GM12878 (cell line): ENCODE data around the gene NELL1. TPM values are rescaled to one million over a fixed set of nuclear protein-coding genes. Genes with fewer than 3 reads are reported as not detected.
A peak's percentile ranks its signal among the peaks of the same experiment; 100 is the strongest.

Experiments
- ATAC-seq: fragments of 200-7000 bp; cut with Tn5 transposase; 3 replicates; pipeline ENCODE4 v1.9.1; 2020; ENCODE audit warnings: mild to moderate bottlenecking, moderate library complexity
- BruUV-seq: library from RNA; stranded (reverse); fragments of 400-500 nt; replicated peaks from 2 replicates; lab custom pipeline; 2021; lab: Mats Ljungman, UMichigan
- CTCF ChIA-PET: fragments of 300-600 bp; sonication (Branson Sonifier 250); formaldehyde crosslinking; extraction: SDS; loops from one replicate; lab custom pipeline; 2021; ENCODE audit warnings: inconsistent platforms; lab: Yijun Ruan, JAX
- POLR2A ChIA-PET: fragments of 350-600 bp; formaldehyde crosslinking; extraction: SDS; loops from one replicate; lab custom pipeline; 2021; ENCODE audit warnings: inconsistent platforms; lab: Charles Lee
- RAD21 ChIA-PET: fragments of 300-600 bp; sonication (Branson Sonifier 250); formaldehyde crosslinking; loops from one replicate; lab custom pipeline; 2023; ENCODE audit warnings: antibody characterized with exemption; ENCODE audit not compliant: unreplicated experiment; lab: Charles Lee
- SMC1A ChIA-PET: fragments of 300-600 bp; sonication (Branson Sonifier 250); formaldehyde crosslinking; loops from one replicate; lab custom pipeline; 2023; ENCODE audit not compliant: unreplicated experiment, uncharacterized antibody; lab: Charles Lee
- DNase-seq: peaks from one replicate; pipeline ENCODE4 v3.0.0-alpha.2; 2011; ENCODE audit warnings: low read depth, low spot score
- FAIRE-seq: peaks from 3 replicates; lab custom pipeline; 2011; peaks lifted over from hg19 to GRCh38; lab: Jason Lieb, UNC
- H2AFZ ChIP-seq: 2 replicates; pipeline ENCODE4 v1.6.0; 2011; ENCODE audit warnings: low read depth, low read length, control low read depth; ENCODE audit not compliant: control insufficient read depth
- H3K27ac ChIP-seq: 2 replicates; pipeline ENCODE4 v1.5.1; 2011; ENCODE audit warnings: control low read depth; ENCODE audit not compliant: control insufficient read depth, insufficient read depth
- H3K27me3 ChIP-seq, 2 experiments: replicated peaks in 1 of 2; 2 replicates each; pipeline versions ENCODE4 v1.6.0 to v1.6.1; 2011; ENCODE audit warnings: low read length in 1 of 2; ENCODE audit not compliant: control insufficient read depth in 2 of 2, insufficient read depth in 2 of 2
- H3K36me3 ChIP-seq, 2 experiments: 2 replicates each; pipeline ENCODE4 v1.5.1; 2011; ENCODE audit warnings: low read length in 1 of 2; ENCODE audit not compliant: control insufficient read depth in 2 of 2, insufficient read depth in 2 of 2
- H3K4me1 ChIP-seq: 2 replicates; pipeline ENCODE4 v1.6.1; 2011; ENCODE audit warnings: mild to moderate bottlenecking, low read length, moderate library complexity, mixed read lengths; ENCODE audit not compliant: control insufficient read depth, insufficient read depth
- H3K4me2 ChIP-seq: 2 replicates; pipeline ENCODE4 v1.6.0; 2011; ENCODE audit warnings: control low read depth; ENCODE audit not compliant: control insufficient read depth, insufficient read depth
- H3K4me3 ChIP-seq: fragments of 200-600 bp; sonication (generic); 2 replicates; pipeline ENCODE4 v1.5.1; 2016
- H3K79me2 ChIP-seq: 2 replicates; pipeline ENCODE4 v1.6.0; 2011; ENCODE audit warnings: low read length; ENCODE audit not compliant: control insufficient read depth, insufficient read depth
- H3K9ac ChIP-seq: 2 replicates; pipeline ENCODE4 v1.8.0; 2011; ENCODE audit warnings: low read length, control low read depth, mixed read lengths; ENCODE audit not compliant: control insufficient read depth, insufficient read depth
- H3K9me3 ChIP-seq: replicated peaks from 3 replicates; pipeline ENCODE4 v1.5.1; 2011; ENCODE audit warnings: mild to moderate bottlenecking, low read length; ENCODE audit not compliant: control insufficient read depth, insufficient read depth
- H4K20me1 ChIP-seq: 2 replicates; pipeline ENCODE4 v1.6.0; 2011; ENCODE audit not compliant: control insufficient read depth, insufficient read depth
- ATF7 ChIP-seq: fragments of 450-650 bp; IDR thresholded peaks from 2 replicates; pipeline ENCODE4 v1.6.1; 2016; ENCODE audit warnings: low read depth, mild to moderate bottlenecking
- MEF2B ChIP-seq: fragments of 450-650 bp; IDR thresholded peaks from 2 replicates; pipeline ENCODE4 v1.6.1; 2018; ENCODE audit warnings: mild to moderate bottlenecking, moderate library complexity; ENCODE audit not compliant: partially characterized antibody, poor library complexity, severe bottlenecking
- SMAD1 ChIP-seq: fragments of 450-650 bp; IDR thresholded peaks from 2 replicates; pipeline ENCODE4 v1.6.1; 2018; ENCODE audit warnings: mild to moderate bottlenecking, low read depth; ENCODE audit not compliant: partially characterized antibody
- SMAD5 ChIP-seq: IDR thresholded peaks from 2 replicates; pipeline ENCODE4 v1.6.1; 2016; ENCODE audit warnings: antibody characterized with exemption, low read depth
- SMARCA5 ChIP-seq: fragments of 450-650 bp; IDR thresholded peaks from 2 replicates; pipeline ENCODE4 v1.6.1; 2017; ENCODE audit warnings: mild to moderate bottlenecking
- WGBS: methylation state at CpG from one replicate; pipeline ENCODE4 v1.1.6; 2016; ENCODE audit warnings: low lambda C conversion rate; ENCODE audit not compliant: insufficient replicate concordance, insufficient coverage; ENCODE audit errors: missing lambda C conversion rate; 5-methylcytosine and 5-hydroxymethylcytosine counted together
- in situ Hi-C: fragments of 300-500 bp; cut with MboI; formaldehyde crosslinking; loops from 9 replicates; pipeline ENCODE4 v1.14.3; 2018; ENCODE audit warnings: mixed read lengths
- intact Hi-C: fragments of 100-400 bp; cut with micrococcal nuclease; formaldehyde crosslinking; loops from one replicate; pipeline ENCODE4 v1.14.2; 2022; ENCODE audit not compliant: unreplicated experiment
- polyA plus RNA-seq, 11 experiments: library from polyadenylated mRNA; depleted of rRNA in 4 of 11; unstranded in 6 of 11; stranded (reverse) in 5 of 11; fragments of >200 nt; fragmentation: Nextera tagmentation in 4 of 11; fragmentation: Illumina TruSeq in 1 of 11; extraction: Ambion mirVana in 4 of 11; extraction: Trizol in 1 of 11; gene quantifications; 1 replicate in 1 of 11; 2 replicates in 10 of 11; pipeline versions ENCODE4 v1.2.1 to v1.2.3, GENCODE V29; 2011 to 2016; ENCODE audit warnings: inconsistent platforms in 2 of 11, missing spikeins in 2 of 11, low read depth in 1 of 11
- total RNA-seq, 4 experiments: library from RNA; depleted of rRNA in 3 of 4; stranded (reverse); fragments of >200 nt in 3 of 4; fragmentation: Illumina TruSeq in 1 of 4; extraction: Trizol in 1 of 4; gene quantifications; 2 replicates each; pipeline versions ENCODE4 v1.2.1 to v1.2.3, GENCODE V29; 2013 to 2021

NELL1 gene
- total and polyA plus RNA-seq, 10 of the 15 experiments (the other 5 are each of a cell fraction or from before 2014, with no cell fraction given) = 0.02 to 0.12 TPM; not detected in 8

DNA sequence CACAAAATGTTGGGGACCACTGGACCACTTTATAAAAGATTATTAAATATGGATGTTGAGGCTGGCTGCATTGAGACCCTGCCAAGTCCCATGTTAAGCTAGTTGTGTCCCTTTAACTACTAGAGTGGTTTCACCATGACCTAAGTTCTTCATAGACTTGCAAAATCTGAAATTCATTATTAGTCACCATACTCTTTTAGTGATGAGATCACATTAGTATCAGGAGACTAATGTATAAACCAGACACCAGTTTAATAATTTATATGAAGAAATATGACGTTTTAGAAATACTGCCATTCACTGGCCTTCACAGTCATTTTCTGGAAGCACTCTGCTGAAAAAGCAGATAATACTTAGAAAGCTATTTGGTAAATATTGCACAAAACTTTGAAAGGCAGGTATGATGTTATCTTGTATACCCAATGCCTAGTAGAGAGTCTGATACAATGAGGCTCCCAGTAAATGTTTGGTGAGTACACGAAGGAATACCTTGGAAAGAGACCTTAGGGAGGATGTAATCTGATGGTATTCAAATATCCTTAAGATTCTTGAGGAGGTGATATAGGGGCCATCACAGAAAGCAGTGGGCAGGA, 795.3 kb downstream of the NELL1 start:
- no peaks in the 10 kb centered on the region for H3K36me3 ChIP-seq
- FAIRE-seq (no peak), ATAC-seq (peak; percentile 87), DNase-seq (no peak)
- no peak overlapping the region for H2AFZ ChIP-seq
- in situ Hi-C loops (no loop called here), intact Hi-C loops (no loop called here)
- TF ChIP-seq MEF2B (no peak), ATF7 (peak; percentile 70; the same call in 1 of the 2 replicates), SMARCA5 (0 out of 2 replicates have a peak, but pooled peaks have one; percentile 20)
- ChIA-PET CTCF (interaction anchor here (0.6 to 1.0 kb wide), 3 partner anchors 10 to 91 kb away, joined by 3 to 4 read pairs (median 3); no protein-coding TSS in a partner anchor), SMC1A (interaction anchor here (1.1 to 2.4 kb wide), 5 partner anchors 10 to 47 kb away, joined by 3 to 6 read pairs (median 3); no protein-coding TSS in a partner anchor), POLR2A (no interaction called here), RAD21 (interaction anchor here (0.7 to 1.5 kb wide), 4 partner anchors 10 to 259 kb away, joined by 3 to 6 read pairs (median 4); no protein-coding TSS in a partner anchor)
- no peak overlapping the region for H3K27ac ChIP-seq
- no peaks in the 10 kb centered on the region for H4K20me1 ChIP-seq
- WGBS = 3% methylated on average over 2 of the region's 2 CpGs
- no peaks in the 10 kb centered on the region for H3K27me3 ChIP-seq
- BruUV-seq = no TSS peak
- H3K4me1 ChIP-seq = no peaks in the 10 kb centered on the region
- no peak overlapping the region for H3K4me2 ChIP-seq
- H3K9me3 ChIP-seq = no peaks in the 10 kb centered on the region
- no peaks in the 10 kb centered on the region for H3K79me2 ChIP-seq
- no peak overlapping the region for H3K4me3 ChIP-seq
- no peak overlapping the region for H3K9ac ChIP-seq

DNA sequence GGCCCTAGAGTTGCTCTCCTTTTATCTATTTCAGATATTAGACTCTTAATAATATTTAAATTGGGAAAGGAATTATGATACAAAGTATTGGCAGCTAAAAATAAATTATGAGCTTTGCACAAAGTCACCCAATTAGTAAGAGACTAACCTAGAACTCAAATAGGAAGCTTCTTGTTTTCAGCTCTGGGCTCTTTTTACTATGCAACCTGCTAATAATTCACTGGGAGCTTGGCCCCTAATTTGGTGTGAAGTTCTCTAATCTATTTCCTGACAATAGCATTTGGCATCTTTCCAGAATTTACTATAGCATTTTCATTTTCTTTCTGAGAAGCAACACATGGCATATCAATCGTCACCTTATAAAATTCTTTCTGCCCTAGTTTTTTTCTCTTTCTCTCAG, 795.8 kb downstream of the NELL1 start:
- CTCF ChIA-PET = interaction anchor here (0.9 kb wide), 1 partner anchor 10 kb away, joined by 4 read pairs; no protein-coding TSS in a partner anchor
- in situ Hi-C loops = no loop called here
- Histone ChIP-seq H3K9ac (no peak overlapping the region), H4K20me1 (no peaks in the 10 kb centered on the region), H3K79me2 (no peaks in the 10 kb centered on the region), H3K36me3 (no peaks in the 10 kb centered on the region), H3K4me2 (no peak overlapping the region), H3K27ac (no peak overlapping the region), H3K9me3 (no peaks in the 10 kb centered on the region), H3K27me3 (no peaks in the 10 kb centered on the region), H3K4me3 (no peak overlapping the region), H3K4me1 (no peaks in the 10 kb centered on the region), H2AFZ (no peak overlapping the region)
- DNase-seq = no peak
- RAD21 ChIA-PET = interaction anchor here (0.7 to 1.5 kb wide), 4 partner anchors 10 to 260 kb away, joined by 3 to 6 read pairs (median 4); no protein-coding TSS in a partner anchor
- TF ChIP-seq SMAD1 (peak; percentile 69), SMAD5 (no peak)
- FAIRE-seq = no peak
- BruUV-seq = no TSS peak
- ATAC-seq = peak; percentile 77
- intact Hi-C loops = no loop called here
- SMC1A ChIA-PET = interaction anchor here (1.1 to 2.4 kb wide), 6 partner anchors 9 to 48 kb away, joined by 3 to 6 read pairs (median 3); no protein-coding TSS in a partner anchor
- 58% methylated on average over 1 of the region's 1 CpG for WGBS
- POLR2A ChIA-PET = no interaction called here
